CD4-positive, CD25-positive, alpha-beta regulatory T cell (primary cell): Measurements from ENCODE around the gene ZBTB48. TPM values are rescaled to one million over a fixed set of nuclear protein-coding genes. Genes with fewer than 3 reads are reported as not detected.

Source experiments
- ATAC-seq, 2 donors: fragments of 150-1000 bp; cut with Tn5 transposase; one replicate each; pipeline ENCODE4 v1.10.0; 2021; ENCODE audit warnings: low read depth in 2 of 2, moderate number of reproducible peaks in 2 of 2, moderate library complexity in 1 of 2
- DNase-seq, 3 donors: peaks; one replicate each; pipeline versions ENCODE4 v3.0.0 to v3.0.0-alpha.2; 2012 to 2022; ENCODE audit warnings: mixed read lengths in 1 of 3
- H3K27ac ChIP-seq: one replicate; pipeline ENCODE4 v1.7.0; 2013; ENCODE audit warnings: mild to moderate bottlenecking, low read length; ENCODE audit not compliant: insufficient read depth, poor library complexity, severe bottlenecking
- H3K27me3 ChIP-seq: one replicate; pipeline ENCODE4 v1.7.0; 2013; ENCODE audit warnings: low read length; ENCODE audit not compliant: control insufficient read depth, insufficient read depth
- H3K36me3 ChIP-seq: one replicate; pipeline ENCODE4 v1.7.0; 2013; ENCODE audit warnings: mild to moderate bottlenecking, low read length, moderate library complexity; ENCODE audit not compliant: control insufficient read depth, insufficient read depth
- H3K4me1 ChIP-seq: 2 replicates; pipeline ENCODE4 v1.7.0; 2013; ENCODE audit warnings: mild to moderate bottlenecking, low read length; ENCODE audit not compliant: insufficient read depth, control insufficient read depth, poor library complexity, severe bottlenecking
- H3K4me3 ChIP-seq: one replicate; pipeline ENCODE4 v1.7.0; 2013; ENCODE audit warnings: low read depth, mild to moderate bottlenecking, low read length, moderate library complexity
- H3K9me3 ChIP-seq, 2 experiments: 1 replicate in 1 of 2; 2 replicates in 1 of 2; pipeline ENCODE4 v1.7.0; 2013; ENCODE audit warnings: low read length in 2 of 2, mild to moderate bottlenecking in 1 of 2, moderate library complexity in 1 of 2; ENCODE audit not compliant: control insufficient read depth in 2 of 2
- H3K27ac Mint-ChIP-seq, 3 donors: one replicate each; pipeline ENCODE4 v1.8.0; 2020 to 2022; ENCODE audit warnings: mild to moderate bottlenecking in 3 of 3, mixed read lengths in 3 of 3, moderate library complexity in 2 of 3
- H3K27me3 Mint-ChIP-seq: one replicate; pipeline ENCODE4 v1.8.0; 2022; ENCODE audit warnings: mild to moderate bottlenecking, mixed read lengths
- H3K36me3 Mint-ChIP-seq: one replicate; pipeline ENCODE4 v1.8.0; 2020; ENCODE audit warnings: mixed read lengths
- H3K4me1 Mint-ChIP-seq, 4 donors: one replicate each; pipeline ENCODE4 v1.8.0; 2020 to 2022; ENCODE audit warnings: mixed read lengths in 4 of 4, mild to moderate bottlenecking in 1 of 4
- H3K4me3 Mint-ChIP-seq, 4 donors: one replicate each; pipeline ENCODE4 v1.8.0; 2020 to 2022; ENCODE audit warnings: mild to moderate bottlenecking in 4 of 4, mixed read lengths in 4 of 4, moderate library complexity in 3 of 4
- H3K9me3 Mint-ChIP-seq, 7 donors: one replicate each; pipeline ENCODE4 v1.8.0; 2020 to 2022; ENCODE audit warnings: mixed read lengths in 7 of 7, mild to moderate bottlenecking in 3 of 7, moderate library complexity in 2 of 7
- polyA plus RNA-seq, 4 donors: library from polyadenylated mRNA; unstranded; fragments of 300-500 nt; fragmentation: Illumina TruSeq; gene quantifications; one replicate each; pipeline ENCODE4 v1.2.3, GENCODE V29; 2021
- total RNA-seq: library from RNA; stranded (reverse); gene quantifications from one replicate; pipeline ENCODE4 v1.2.3, GENCODE V29; 2022

The ZBTB48 gene
- total and polyA plus RNA-seq, 5 donors from 2014 or later = 18.6 to 41.8 (median 22.2) TPM

GRCh38 chr1:6622396-6623152 is 42.8 kb downstream of the ZBTB48 start:
- peaks cover 22% of the 10 kb centered on the region for H3K36me3 ChIP-seq
- ATAC-seq (no peak), DNase-seq (no peak)
- peaks cover 13% of the 10 kb centered on the region for H3K36me3 Mint-ChIP-seq
- H3K27ac ChIP-seq = no peak overlapping the region
- no peaks in the 10 kb centered on the region for H3K9me3 ChIP-seq
- H3K4me3 ChIP-seq = no peak overlapping the region
- peak overlapping the region in 1 of 3 donors; percentile 23 for H3K27ac Mint-ChIP-seq
- peaks cover 4% of the 10 kb centered on the region for H3K27me3 Mint-ChIP-seq
- H3K4me1 ChIP-seq = peaks cover 16% of the 10 kb centered on the region
- H3K9me3 Mint-ChIP-seq = no peaks in the 10 kb centered on the region
- H3K4me3 Mint-ChIP-seq = peak overlapping the region in 3 of 4 donors; percentile 36 to 52 (median 47)
- H3K4me1 Mint-ChIP-seq = peaks cover 3 to 29% (median 15%) of the 10 kb centered on the region in 4 donors
- H3K27me3 ChIP-seq = no peaks in the 10 kb centered on the region

GRCh38 chr1:6623269-6623965 is 43.6 kb downstream of the ZBTB48 start:
- H3K4me3 Mint-ChIP-seq = peak overlapping the region in 3 of 4 donors; percentile 26 to 94 (median 47)

GRCh38 chr1:6624710-6625583 is 45.2 kb downstream of the ZBTB48 start, which contains the start of gene THAP3:
THAP3 (plus strand) TSS chr1:6624868; CDS start chr1:6625219, 351 bp downstream.
- Histone ChIP-seq H3K9me3 (no peaks in the 10 kb centered on the region), H3K27me3 (no peaks in the 10 kb centered on the region), H3K4me1 (peaks cover 19% of the 10 kb centered on the region), H3K27ac (peak within 1 kb of the TSS; percentile 69), H3K36me3 (peaks cover 27% of the 10 kb centered on the region), H3K4me3 (peak within 1 kb of the TSS; percentile 87)
- Mint-ChIP-seq H3K9me3 (no peaks in the 10 kb centered on the region), H3K27ac (peak within 1 kb of the TSS; percentile 75 to 88 (median 85)), H3K27me3 (peaks cover 4% of the 10 kb centered on the region), H3K4me1 (peaks cover 6 to 37% (median 21%) of the 10 kb centered on the region in 4 donors), H3K4me3 (peak within 1 kb of the TSS; percentile 88 to 94 (median 94)), H3K36me3 (peaks cover 15% of the 10 kb centered on the region)
- ATAC-seq (peak; percentile 96 to 97), DNase-seq (peak; percentile 86 to 91 (median 86))

More at GRCh38 chr1:6623269-6623965, 43.6 kb downstream of the ZBTB48 start:
- ATAC-seq (no peak), DNase-seq (no peak)
- H3K4me1 ChIP-seq = peaks cover 16% of the 10 kb centered on the region
- peaks cover 10% of the 10 kb centered on the region for H3K36me3 Mint-ChIP-seq
- peaks cover 4% of the 10 kb centered on the region for H3K27me3 Mint-ChIP-seq
- peaks cover 23% of the 10 kb centered on the region for H3K36me3 ChIP-seq
- no peak overlapping the region for H3K27ac ChIP-seq
- no peak overlapping the region for H3K27ac Mint-ChIP-seq
- no peaks in the 10 kb centered on the region for H3K9me3 ChIP-seq
- H3K9me3 Mint-ChIP-seq = no peaks in the 10 kb centered on the region
- H3K27me3 ChIP-seq = no peaks in the 10 kb centered on the region
- no peak overlapping the region for H3K4me3 ChIP-seq
- H3K4me1 Mint-ChIP-seq = peaks cover 6 to 31% (median 19%) of the 10 kb centered on the region in 4 donors

- Histone ChIP-seq H3K27ac (peak overlapping the region; percentile 69), H3K36me3 (peaks cover 26% of the 10 kb centered on the region), H3K4me3 (peak overlapping the region; percentile 87), H3K27me3 (no peaks in the 10 kb centered on the region), H3K4me1 (peaks cover 19% of the 10 kb centered on the region), H3K9me3 (no peaks in the 10 kb centered on the region)
- Mint-ChIP-seq H3K27me3 (peaks cover 4% of the 10 kb centered on the region), H3K4me3 (peak overlapping the region; percentile 88 to 94 (median 94)), H3K27ac (peak overlapping the region in 2 of 3 donors; percentile 75 to 88), H3K9me3 (no peaks in the 10 kb centered on the region), H3K36me3 (peaks cover 19% of the 10 kb centered on the region), H3K4me1 (peaks cover 6 to 38% (median 21%) of the 10 kb centered on the region in 4 donors)
- peak in 1 of 2 donors; percentile 13 for ATAC-seq
- DNase-seq = peak in 1 of 3 donors; percentile 34
Observed at GRCh38 chr1:6625584-6626149, 45.9 kb downstream of the ZBTB48 start.

- Histone ChIP-seq H3K4me1 (peaks cover 19% of the 10 kb centered on the region), H3K36me3 (peaks cover 14% of the 10 kb centered on the region), H3K27ac (no peak overlapping the region), H3K27me3 (no peaks in the 10 kb centered on the region), H3K9me3 (no peaks in the 10 kb centered on the region), H3K4me3 (no peak overlapping the region)
- Mint-ChIP-seq H3K4me1 (peaks cover 6 to 38% (median 21%) of the 10 kb centered on the region in 4 donors), H3K27me3 (peaks cover 4% of the 10 kb centered on the region), H3K36me3 (peaks cover 16% of the 10 kb centered on the region), H3K9me3 (no peaks in the 10 kb centered on the region), H3K4me3 (peak overlapping the region; percentile 88 to 94 (median 94)), H3K27ac (peak overlapping the region in 1 of 3 donors; percentile 92)
- ATAC-seq (no peak), DNase-seq (no peak)
Observed at GRCh38 chr1:6627031-6627430, 47.2 kb downstream of the ZBTB48 start.

- peaks cover under 1% of the 10 kb centered on the region for H3K27me3 Mint-ChIP-seq
- Histone ChIP-seq H3K4me1 (peaks cover 19% of the 10 kb centered on the region), H3K27ac (no peak overlapping the region), H3K4me3 (no peak overlapping the region), H3K36me3 (peaks cover 22% of the 10 kb centered on the region), H3K27me3 (no peaks in the 10 kb centered on the region), H3K9me3 (no peaks in the 10 kb centered on the region)
- H3K4me3 Mint-ChIP-seq = peak overlapping the region; percentile 66 to 94 (median 84)
- no peak for DNase-seq
- no peak for ATAC-seq
- H3K9me3 Mint-ChIP-seq = no peaks in the 10 kb centered on the region
- peaks cover 6 to 38% (median 21%) of the 10 kb centered on the region in 4 donors for H3K4me1 Mint-ChIP-seq
- H3K36me3 Mint-ChIP-seq = peaks cover 10% of the 10 kb centered on the region
- H3K27ac Mint-ChIP-seq = peak overlapping the region in 2 of 3 donors; percentile 81 to 92
Observed at GRCh38 chr1:6627841-6628545, 48.2 kb downstream of the ZBTB48 start.
